Left lobe of liver (tissue), 2 donors: ENCODE results near the gene SVBP. TPM values are rescaled to one million over a fixed set of nuclear protein-coding genes. Genes with fewer than 3 reads are reported as not detected.

ENCODE experiments used
- ATAC-seq: fragments of 200-7000 bp; cut with Tn5 transposase; one replicate; pipeline ENCODE4 v1.9.1; 2020; ENCODE audit warnings: mild to moderate bottlenecking, moderate library complexity
- DNase-seq: peaks from one replicate; pipeline ENCODE4 v3.0.0-alpha.2; 2020; ENCODE audit warnings: low spot score
- total RNA-seq: library from RNA; stranded (reverse); gene quantifications from one replicate; pipeline ENCODE4 v1.2.1, GENCODE V29; 2021
- donor health status: DM: no; HTN: no; CAD: no; lungs with moderate emphysema.
- donor health status: DM: no; HTN: yes; CAD: no.

SVBP gene
- total RNA-seq, 1 donor from 2014 or later: 6.9 TPM

GRCh38 chr1:42765832-42766740 lies 51.1 kb downstream of the SVBP start:
- DNase-seq (peak; percentile 44), ATAC-seq (peak; percentile 26)

DNA sequence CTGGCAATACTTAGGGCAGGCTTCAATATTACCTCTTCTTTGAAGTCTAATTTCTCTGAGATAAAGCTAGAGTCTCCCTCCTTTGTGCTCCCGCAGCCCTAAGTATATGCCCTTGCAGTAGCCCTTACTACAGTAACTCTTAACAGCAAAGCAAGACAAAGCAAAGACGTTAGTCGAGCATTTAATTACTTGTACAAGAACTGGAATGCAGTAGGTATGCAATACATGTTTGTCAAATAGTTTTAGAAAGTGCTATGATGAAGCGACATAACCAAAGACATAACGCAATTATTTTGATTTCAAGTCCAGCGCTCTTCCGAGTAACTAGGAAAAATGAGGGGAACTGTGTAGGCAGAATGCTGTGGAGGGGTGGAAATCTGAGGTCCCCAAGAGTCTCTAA lies 51.9 kb downstream of the SVBP start:
- no peak for DNase-seq
- ATAC-seq: no peak

GRCh38 chr1:42762269-42762668 lies 54.9 kb downstream of the SVBP start:
- ATAC-seq: no peak

GRCh38 chr1:42761567-42761966 lies 55.6 kb downstream of the SVBP start:
- ATAC-seq (no peak), DNase-seq (no peak)

More at GRCh38 chr1:42762269-42762668, 54.9 kb downstream of the SVBP start:
- no peak for DNase-seq

DNA sequence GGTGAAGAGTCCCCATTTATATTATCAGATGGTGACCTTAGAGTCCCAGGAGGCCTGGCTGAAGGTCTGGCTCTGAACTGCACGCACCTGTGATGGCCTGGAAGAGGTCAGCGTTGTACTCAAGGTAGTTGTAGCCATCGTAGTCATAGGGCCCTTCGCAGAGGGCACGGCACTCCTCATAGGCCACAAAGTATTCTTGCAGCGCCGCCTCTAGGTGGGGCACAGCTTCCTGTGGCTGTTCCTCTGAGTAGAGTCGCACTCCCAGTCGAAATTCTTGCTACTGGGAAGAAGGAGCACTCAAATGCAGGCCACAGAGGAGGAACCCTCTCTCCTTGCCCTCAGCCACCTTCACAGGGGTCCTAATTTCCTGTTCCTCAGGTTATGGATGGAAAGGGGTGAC lies 58.1 kb downstream of the SVBP start:
- ATAC-seq (no peak), DNase-seq (peak; percentile 32)

DNA sequence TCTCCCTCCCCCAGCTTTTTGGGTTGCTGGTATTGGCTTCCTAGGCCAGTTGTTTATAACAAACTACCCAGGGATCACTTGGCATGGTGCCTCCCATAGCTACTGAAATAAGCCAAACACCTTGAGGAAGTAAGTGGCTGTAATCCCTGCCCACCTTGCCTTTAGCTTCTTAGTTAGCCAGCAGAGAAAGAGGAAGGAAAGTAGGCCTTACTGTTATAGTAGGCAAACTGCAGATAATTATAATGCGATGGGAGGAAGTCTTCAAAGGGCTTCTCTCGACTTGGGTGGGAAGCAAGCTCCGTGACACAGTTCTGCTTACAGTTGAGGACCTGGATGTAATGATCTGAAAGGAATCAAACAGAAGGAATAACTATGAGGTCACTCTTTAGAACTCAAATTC lies 58.6 kb downstream of the SVBP start:
- ATAC-seq (no peak), DNase-seq (no peak)

DNA sequence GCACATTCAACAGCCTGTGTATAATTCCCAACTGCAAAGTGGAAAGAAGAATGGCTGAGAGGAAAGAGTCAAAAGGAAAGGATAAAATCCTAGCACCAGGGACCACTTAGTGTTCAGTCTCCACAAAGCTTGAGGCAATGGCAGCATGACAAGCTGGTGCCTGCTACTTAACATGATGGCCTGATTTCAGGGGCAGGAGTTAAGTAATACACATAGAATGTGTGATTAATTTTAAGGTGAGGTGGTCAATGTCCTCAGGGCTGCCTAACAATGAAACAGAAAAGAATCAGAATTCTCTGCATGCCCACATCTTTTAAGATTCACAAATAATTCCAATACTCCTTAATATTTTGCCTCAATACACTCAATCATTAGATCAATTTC lies 59.3 kb downstream of the SVBP start:
- no peak for DNase-seq
- ATAC-seq: no peak

Other genes starting within 250 kb of the SVBP start
- gene PPIH, start 159.0 kb downstream of the SVBP start, total RNA-seq: 7.7 TPM
- 183 TPM for gene YBX1, start 135.0 kb downstream of the SVBP start, total RNA-seq
- not detected for gene CLDN19, start 77.2 kb downstream of the SVBP start, total RNA-seq
- 26.5 TPM for gene P3H1, start 50.4 kb downstream of the SVBP start, total RNA-seq
- gene C1orf50, start 50.1 kb downstream of the SVBP start, total RNA-seq: 4.0 TPM
- 0.08 TPM for gene TMEM269, start 32.4 kb downstream of the SVBP start, total RNA-seq
- gene ERMAP, start 275 bp downstream of the SVBP start, total RNA-seq: 15.1 TPM
- 6.8 TPM for gene ZNF691, start 29.2 kb upstream of the SVBP start, total RNA-seq
- gene SLC2A1, start 141.5 kb upstream of the SVBP start, total RNA-seq: 9.5 TPM